GM12864 (cell line): ENCODE data around the gene ZNF471.

Experiments used
- DNase-seq: peaks from one replicate; pipeline ENCODE4 v3.0.0-alpha.2; 2011; ENCODE audit warnings: low read depth
- H3K4me3 ChIP-seq: 2 replicates; pipeline ENCODE4 v1.5.1; 2011; ENCODE audit warnings: mild to moderate bottlenecking, low read depth, low read length, control low read depth
- TF ChIP-seq, protein P1 (sequence below): IDR thresholded peaks from 2 replicates; pipeline ENCODE4 v1.5.1; 2011; ENCODE audit warnings: low read depth, mild to moderate bottlenecking, moderate library complexity, low read length, control low read depth, inconsistent platforms; ENCODE audit errors: missing control alignments

Gene ZNF471

DNA sequence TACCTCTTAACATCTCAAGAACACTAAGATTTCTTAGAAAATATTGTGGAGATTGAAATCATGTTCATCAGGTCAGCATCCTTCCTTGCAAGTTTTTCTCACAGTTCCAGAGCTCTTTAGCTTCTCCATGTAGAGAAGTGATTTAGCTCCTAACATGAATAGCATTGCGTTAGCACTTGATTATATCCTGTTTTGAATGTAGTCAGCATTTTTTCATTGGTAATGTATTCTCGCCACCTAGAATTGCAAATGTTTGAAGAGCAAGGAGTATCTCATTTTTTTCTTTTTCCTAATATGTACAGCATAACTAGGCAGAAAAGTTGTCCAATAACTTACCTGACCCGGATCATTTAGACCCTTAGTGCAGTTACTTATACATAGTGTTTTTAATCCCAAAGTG is 66.3 kb downstream of the ZNF471 start:
- DNase-seq = no peak
- TF ChIP-seq, protein P1, sequence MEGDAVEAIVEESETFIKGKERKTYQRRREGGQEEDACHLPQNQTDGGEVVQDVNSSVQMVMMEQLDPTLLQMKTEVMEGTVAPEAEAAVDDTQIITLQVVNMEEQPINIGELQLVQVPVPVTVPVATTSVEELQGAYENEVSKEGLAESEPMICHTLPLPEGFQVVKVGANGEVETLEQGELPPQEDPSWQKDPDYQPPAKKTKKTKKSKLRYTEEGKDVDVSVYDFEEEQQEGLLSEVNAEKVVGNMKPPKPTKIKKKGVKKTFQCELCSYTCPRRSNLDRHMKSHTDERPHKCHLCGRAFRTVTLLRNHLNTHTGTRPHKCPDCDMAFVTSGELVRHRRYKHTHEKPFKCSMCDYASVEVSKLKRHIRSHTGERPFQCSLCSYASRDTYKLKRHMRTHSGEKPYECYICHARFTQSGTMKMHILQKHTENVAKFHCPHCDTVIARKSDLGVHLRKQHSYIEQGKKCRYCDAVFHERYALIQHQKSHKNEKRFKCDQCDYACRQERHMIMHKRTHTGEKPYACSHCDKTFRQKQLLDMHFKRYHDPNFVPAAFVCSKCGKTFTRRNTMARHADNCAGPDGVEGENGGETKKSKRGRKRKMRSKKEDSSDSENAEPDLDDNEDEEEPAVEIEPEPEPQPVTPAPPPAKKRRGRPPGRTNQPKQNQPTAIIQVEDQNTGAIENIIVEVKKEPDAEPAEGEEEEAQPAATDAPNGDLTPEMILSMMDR = no peak
- no peak overlapping the region for H3K4me3 ChIP-seq

DNA sequence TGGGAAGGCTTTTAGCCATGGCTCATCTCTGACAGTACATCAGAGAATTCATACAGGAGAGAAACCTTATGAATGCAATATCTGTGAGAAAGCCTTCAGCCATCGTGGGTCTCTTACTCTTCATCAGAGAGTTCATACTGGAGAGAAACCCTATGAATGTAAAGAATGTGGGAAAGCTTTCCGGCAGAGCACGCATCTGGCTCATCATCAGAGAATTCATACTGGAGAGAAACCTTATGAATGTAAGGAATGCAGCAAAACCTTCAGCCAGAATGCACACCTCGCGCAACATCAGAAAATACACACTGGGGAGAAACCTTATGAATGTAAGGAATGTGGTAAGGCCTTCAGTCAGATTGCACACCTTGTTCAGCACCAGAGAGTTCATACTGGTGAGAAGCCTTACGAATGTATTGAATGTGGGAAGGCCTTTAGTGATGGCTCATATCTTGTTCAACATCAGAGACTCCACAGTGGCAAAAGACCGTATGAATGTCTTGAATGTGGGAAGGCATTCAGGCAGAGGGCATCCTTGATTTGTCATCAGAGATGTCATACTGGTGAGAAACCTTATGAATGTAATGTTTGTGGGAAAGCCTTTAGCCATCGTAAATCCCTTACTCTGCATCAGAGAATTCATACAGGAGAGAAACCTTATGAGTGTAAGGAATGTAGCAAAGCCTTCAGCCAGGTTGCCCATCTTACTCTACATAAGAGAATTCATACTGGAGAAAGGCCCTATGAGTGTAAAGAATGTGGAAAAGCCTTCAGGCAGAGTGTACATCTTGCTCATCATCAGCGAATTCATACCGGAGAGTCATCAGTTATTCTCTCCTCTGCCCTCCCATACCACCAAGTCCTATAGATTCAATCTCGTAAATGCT is 70.3 kb downstream of the ZNF471 start:
- TF ChIP-seq, protein P1 = no peak
- no peak for DNase-seq
- H3K4me3 ChIP-seq = no peak overlapping the region
